Nephron progenitor cell (in vitro differentiated cells): ENCODE data around the gene RPRD1A.
A peak's percentile ranks its signal among the peaks of the same experiment; 100 is the strongest.
"Not testable (repeated sequence)": the region's sequence is repeated elsewhere in the genome, so short reads cannot be mapped to it uniquely, and the experiment has no call there.

Experiments used
- DNase-seq: peaks from one replicate; pipeline ENCODE4 v3.0.0; 2021
- H3K27ac Mint-ChIP-seq: 2 replicates; pipeline ENCODE4 v1.8.0; 2021; ENCODE audit warnings: mild to moderate bottlenecking, moderate library complexity, mixed read lengths
- H3K27me3 Mint-ChIP-seq: 2 replicates; pipeline ENCODE4 v1.8.0; 2021; ENCODE audit warnings: mild to moderate bottlenecking, low read depth, mixed read lengths; ENCODE audit not compliant: poor library complexity
- H3K36me3 Mint-ChIP-seq: 2 replicates; pipeline ENCODE4 v1.8.0; 2021; ENCODE audit warnings: low read depth, mixed read lengths
- H3K4me1 Mint-ChIP-seq: 2 replicates; pipeline ENCODE4 v1.8.0; 2021; ENCODE audit warnings: mixed read lengths
- H3K4me3 Mint-ChIP-seq: 2 replicates; pipeline ENCODE4 v1.8.0; 2021; ENCODE audit warnings: mild to moderate bottlenecking, moderate library complexity, mixed read lengths
- H3K9me3 Mint-ChIP-seq: 2 replicates; pipeline ENCODE4 v1.8.0; 2021; ENCODE audit warnings: mild to moderate bottlenecking, moderate library complexity, mixed read lengths
- TF ChIP-seq, protein P1 (sequence below): fragments of 200-600 bp; sonication (generic); IDR thresholded peaks from 2 replicates; pipeline ENCODE4 v1.5.0; 2021; ENCODE audit warnings: antibody characterized with exemption

Gene RPRD1A

GRCh38 chr18:36075862-36076587 lies 8.7 kb upstream of the RPRD1A start:
- DNase-seq = no peak
- Mint-ChIP-seq H3K9me3 (peaks cover 31% of the 10 kb centered on the region), H3K27ac (no peak overlapping the region), H3K27me3 (peaks cover 24% of the 10 kb centered on the region), H3K4me3 (no peak overlapping the region), H3K36me3 (no peaks in the 10 kb centered on the region), H3K4me1 (peaks cover 9% of the 10 kb centered on the region)
- TF ChIP-seq, protein P1, sequence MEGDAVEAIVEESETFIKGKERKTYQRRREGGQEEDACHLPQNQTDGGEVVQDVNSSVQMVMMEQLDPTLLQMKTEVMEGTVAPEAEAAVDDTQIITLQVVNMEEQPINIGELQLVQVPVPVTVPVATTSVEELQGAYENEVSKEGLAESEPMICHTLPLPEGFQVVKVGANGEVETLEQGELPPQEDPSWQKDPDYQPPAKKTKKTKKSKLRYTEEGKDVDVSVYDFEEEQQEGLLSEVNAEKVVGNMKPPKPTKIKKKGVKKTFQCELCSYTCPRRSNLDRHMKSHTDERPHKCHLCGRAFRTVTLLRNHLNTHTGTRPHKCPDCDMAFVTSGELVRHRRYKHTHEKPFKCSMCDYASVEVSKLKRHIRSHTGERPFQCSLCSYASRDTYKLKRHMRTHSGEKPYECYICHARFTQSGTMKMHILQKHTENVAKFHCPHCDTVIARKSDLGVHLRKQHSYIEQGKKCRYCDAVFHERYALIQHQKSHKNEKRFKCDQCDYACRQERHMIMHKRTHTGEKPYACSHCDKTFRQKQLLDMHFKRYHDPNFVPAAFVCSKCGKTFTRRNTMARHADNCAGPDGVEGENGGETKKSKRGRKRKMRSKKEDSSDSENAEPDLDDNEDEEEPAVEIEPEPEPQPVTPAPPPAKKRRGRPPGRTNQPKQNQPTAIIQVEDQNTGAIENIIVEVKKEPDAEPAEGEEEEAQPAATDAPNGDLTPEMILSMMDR = no peak

DNA sequence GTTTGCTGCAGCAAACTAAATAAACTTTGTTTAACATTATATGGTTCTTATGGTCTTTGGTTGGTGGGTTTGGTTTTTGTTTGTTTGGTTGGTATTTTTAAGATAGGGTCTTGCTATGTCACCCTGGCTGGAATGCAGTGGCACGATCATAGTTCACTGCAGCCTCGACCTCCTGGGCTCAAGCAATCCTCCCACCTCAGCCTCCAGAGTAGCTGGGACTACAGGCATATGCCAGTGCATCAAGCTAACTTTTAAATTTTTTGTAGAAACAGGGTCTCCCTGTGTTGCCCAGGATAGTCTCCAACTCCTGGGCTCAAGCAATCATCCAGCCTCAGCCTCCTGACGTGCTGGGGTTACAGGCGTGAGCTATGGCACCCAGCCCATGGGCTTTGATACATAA lies 7.1 kb upstream of the RPRD1A start:
- Mint-ChIP-seq H3K36me3 (no peaks in the 10 kb centered on the region), H3K4me1 (peaks cover 9% of the 10 kb centered on the region), H3K4me3 (no peak overlapping the region), H3K27me3 (peaks cover 31% of the 10 kb centered on the region), H3K9me3 (peaks cover 15% of the 10 kb centered on the region), H3K27ac (no peak overlapping the region)
- no peak for DNase-seq
- TF ChIP-seq, protein P1 = no peak

DNA sequence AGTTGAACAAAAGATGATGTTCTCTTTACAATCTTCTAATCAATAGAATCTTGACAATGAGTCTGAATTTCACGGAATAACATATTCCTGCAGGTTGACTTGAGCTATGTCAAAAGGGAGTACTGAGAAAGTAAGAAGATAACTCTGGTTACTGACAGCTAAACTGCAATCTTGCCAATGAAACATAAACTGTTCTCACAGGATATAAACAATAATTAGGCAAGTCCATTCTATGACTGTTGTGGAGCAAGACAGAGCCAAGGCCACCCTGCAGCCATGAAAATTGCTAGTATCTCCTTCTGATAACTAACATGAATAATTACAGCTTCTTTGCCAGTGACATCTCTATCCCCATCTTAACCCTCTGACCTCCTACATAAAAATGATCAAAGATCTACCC lies 6.3 kb upstream of the RPRD1A start:
- no peak for DNase-seq
- Mint-ChIP-seq H3K9me3 (peaks cover 8% of the 10 kb centered on the region), H3K4me1 (peaks cover 9% of the 10 kb centered on the region), H3K27ac (no peak overlapping the region), H3K36me3 (no peaks in the 10 kb centered on the region), H3K4me3 (no peak overlapping the region), H3K27me3 (peaks cover 31% of the 10 kb centered on the region)
- TF ChIP-seq, protein P1 = no peak

GRCh38 chr18:36072406-36072805 lies 5.0 kb upstream of the RPRD1A start:
- not testable (repeated sequence) for H3K4me3 Mint-ChIP-seq, H3K36me3 Mint-ChIP-seq, H3K9me3 Mint-ChIP-seq, DNase-seq, H3K27ac Mint-ChIP-seq
- Mint-ChIP-seq H3K27me3 (peaks cover 31% of the 10 kb centered on the region), H3K4me1 (peaks cover 13% of the 10 kb centered on the region)

- TF ChIP-seq, protein P1 = no peak
- Mint-ChIP-seq H3K36me3 (peaks cover 38% of the 10 kb centered on the region), H3K4me3 (peak overlapping the region; percentile 99), H3K27ac (peak overlapping the region; percentile 92), H3K4me1 (peaks cover 29% of the 10 kb centered on the region), H3K9me3 (peaks cover 19% of the 10 kb centered on the region), H3K27me3 (peaks cover 17% of the 10 kb centered on the region)
- no peak for DNase-seq
Measured at GRCh38 chr18:36066686-36067054, 689 bp downstream of the RPRD1A start.

DNA sequence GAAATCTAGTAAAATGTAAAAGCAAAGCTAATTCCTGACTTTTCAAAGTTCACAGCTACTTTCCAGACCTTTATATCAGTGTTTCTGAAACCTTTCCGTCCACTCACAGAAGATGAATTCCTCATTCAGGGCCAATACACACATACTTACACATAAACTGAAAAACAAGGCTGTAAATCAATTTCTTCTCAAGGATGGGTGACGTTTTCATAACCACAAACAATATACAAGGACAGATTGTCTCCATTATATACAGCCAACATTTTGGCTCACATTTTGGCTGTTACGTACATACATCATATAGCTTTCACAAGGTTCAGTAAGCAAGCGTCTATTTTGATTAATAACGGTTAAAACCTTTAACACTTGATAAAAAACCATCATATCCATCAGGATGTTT lies 1.4 kb downstream of the RPRD1A start:
- Mint-ChIP-seq H3K4me1 (peaks cover 29% of the 10 kb centered on the region), H3K36me3 (peaks cover 44% of the 10 kb centered on the region), H3K9me3 (peaks cover 25% of the 10 kb centered on the region), H3K27me3 (peaks cover 17% of the 10 kb centered on the region), H3K27ac (no peak overlapping the region), H3K4me3 (peak overlapping the region; percentile 99)
- TF ChIP-seq, protein P1 = no peak
- DNase-seq = no peak

DNA sequence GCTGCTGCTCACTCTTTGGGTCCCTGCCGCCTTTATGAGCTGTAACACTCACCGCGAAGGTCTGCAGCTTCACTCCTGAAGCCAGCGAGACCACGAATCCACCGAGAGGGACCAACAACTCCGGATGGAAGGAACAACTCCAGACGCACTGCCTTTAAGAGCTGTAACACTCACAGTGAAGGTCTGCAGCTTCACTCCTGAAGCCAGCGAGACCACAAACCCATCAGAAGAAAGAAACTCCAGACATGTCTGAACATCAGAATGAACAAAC lies 2.6 kb downstream of the RPRD1A start:
- not testable (repeated sequence) for H3K27me3 Mint-ChIP-seq, DNase-seq, H3K27ac Mint-ChIP-seq
- H3K36me3 Mint-ChIP-seq = peaks cover 53% of the 10 kb centered on the region
- peak overlapping the region; percentile 49 for H3K4me3 Mint-ChIP-seq
- H3K9me3 Mint-ChIP-seq = peaks cover 34% of the 10 kb centered on the region
- H3K4me1 Mint-ChIP-seq = peaks cover 29% of the 10 kb centered on the region
